Panc1 (cell line): ENCODE measurements around the gene ART1. TPM values are rescaled to one million over a fixed set of nuclear protein-coding genes. Genes with fewer than 3 reads are reported as not detected.

ENCODE experiments used
- ATAC-seq: fragments of 200-7000 bp; cut with Tn5 transposase; 2 replicates; pipeline ENCODE4 v1.9.1; 2020; ENCODE audit warnings: mild to moderate bottlenecking, moderate library complexity
- BruUV-seq: library from RNA; stranded (reverse); fragments of 400-500 nt; replicated peaks from 2 replicates; lab custom pipeline; 2021; lab: Mats Ljungman, UMichigan
- CTCF ChIA-PET: fragments of 300-600 bp; sonication (Branson Sonifier 250); formaldehyde crosslinking; loops from one replicate; lab custom pipeline; 2022; ENCODE audit warnings: antibody characterized with exemption; lab: Charles Lee
- POLR2A ChIA-PET: fragments of 300-600 bp; sonication (Branson Sonifier 250); formaldehyde crosslinking; loops from one replicate; lab custom pipeline; 2022; ENCODE audit warnings: antibody characterized with exemption; lab: Charles Lee
- DNase-seq: peaks from one replicate; pipeline ENCODE4 v3.0.0-alpha.2; 2010; ENCODE audit warnings: low read depth, low spot score
- H3K27ac ChIP-seq: 2 replicates; pipeline ENCODE4 v1.5.1; 2011; ENCODE audit warnings: mild to moderate bottlenecking, low read length, inconsistent platforms
- H3K27me3 ChIP-seq: fragments of 200-500 bp; sonication (Bioruptor generic); 2 replicates; pipeline ENCODE4 v1.6.0; 2014; ENCODE audit warnings: low read length, inconsistent platforms; ENCODE audit not compliant: control insufficient read depth, insufficient read depth
- H3K36me3 ChIP-seq: fragments of 200-500 bp; sonication (Bioruptor generic); 2 replicates; pipeline ENCODE4 v1.5.1; 2014; ENCODE audit warnings: inconsistent platforms, mild to moderate bottlenecking, low read length, moderate library complexity; ENCODE audit not compliant: control insufficient read depth, insufficient read depth
- H3K4me1 ChIP-seq: 2 replicates; pipeline ENCODE4 v1.5.1; 2011; ENCODE audit warnings: inconsistent platforms, mild to moderate bottlenecking, low read length, moderate library complexity; ENCODE audit not compliant: control insufficient read depth, insufficient read depth
- H3K4me3 ChIP-seq, 2 experiments: 2 replicates each; pipeline ENCODE4 v1.5.1; 2011 to 2012; ENCODE audit warnings: low read depth in 2 of 2, low read length in 2 of 2, mild to moderate bottlenecking in 2 of 2, inconsistent platforms in 1 of 2, moderate library complexity in 1 of 2
- H3K9me3 ChIP-seq: fragments of 200-500 bp; sonication (Bioruptor generic); 2 replicates; pipeline ENCODE4 v1.5.1; 2014; ENCODE audit warnings: low read depth, mild to moderate bottlenecking, inconsistent platforms, low read length, moderate library complexity; ENCODE audit not compliant: control insufficient read depth, insufficient read depth
- POLR2AphosphoS5 ChIP-seq: IDR thresholded peaks from 2 replicates; pipeline ENCODE4 v1.6.1; 2012; ENCODE audit warnings: mild to moderate bottlenecking, low read depth, low read length, moderate library complexity
- SIN3A ChIP-seq: IDR thresholded peaks from 2 replicates; pipeline ENCODE4 v1.6.1; 2012; ENCODE audit warnings: low read depth, mild to moderate bottlenecking, low read length, moderate library complexity, borderline replicate concordance; ENCODE audit not compliant: insufficient read depth
- TCF7L2 ChIP-seq: IDR thresholded peaks from 2 replicates; pipeline ENCODE4 v1.6.1; 2011; ENCODE audit warnings: mild to moderate bottlenecking, low read depth, low read length, inconsistent platforms
- in situ Hi-C: cut with HindIII; loops from 2 replicates; pipeline ENCODE4 v1.10.0; 2016; ENCODE audit warnings: low sequenced_read_pairs, low pct_unique_long_range_greater_than_20kb
- intact Hi-C: fragments of 100-400 bp; cut with micrococcal nuclease; formaldehyde crosslinking; loops from one replicate; pipeline ENCODE4 v1.10.0; 2022; ENCODE audit not compliant: unreplicated experiment
- total RNA-seq: library from RNA; stranded (reverse); gene quantifications from one replicate; pipeline ENCODE4 v1.2.1, GENCODE V29; 2021; ENCODE audit not compliant: unreplicated experiment
- TF ChIP-seq, protein P1 (sequence below): fragments of 450-650 bp; IDR thresholded peaks from 2 replicates; pipeline ENCODE4 v1.5.1; 2017; ENCODE audit warnings: mild to moderate bottlenecking
- TF ChIP-seq, protein P2 (sequence below), 2 experiments: IDR thresholded peaks; 2 replicates each; pipeline ENCODE4 v1.6.1; 2011 to 2012; ENCODE audit warnings: low read depth in 2 of 2, control low read depth in 1 of 2, low read length in 1 of 2, mild to moderate bottlenecking in 1 of 2, moderate library complexity in 1 of 2; ENCODE audit not compliant: insufficient read depth in 1 of 2

ART1 gene
- total RNA-seq, 1 experiment from 2014 or later, result not detected

DNA sequence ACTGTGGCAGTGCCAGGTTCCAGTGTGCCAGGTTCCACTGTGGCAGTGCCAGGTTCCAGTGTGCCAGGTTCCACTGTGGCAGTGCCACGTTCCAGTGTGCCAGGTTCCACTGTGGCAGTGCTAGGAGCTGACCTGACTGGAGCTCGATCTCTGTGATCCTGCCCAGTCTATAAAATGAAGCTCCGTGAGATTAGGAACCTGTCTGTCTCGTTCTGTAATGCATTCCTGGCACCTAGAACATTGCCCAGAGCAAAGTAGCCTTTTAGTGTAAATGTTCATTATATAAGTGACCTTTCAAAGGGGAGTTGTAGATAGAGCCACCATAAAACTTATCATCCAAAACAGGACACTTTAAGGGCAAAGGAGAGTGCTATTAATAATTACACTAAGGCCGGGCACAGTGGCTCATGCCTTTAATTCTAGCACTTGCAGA, 39.1 kb upstream of the ART1 start:
- ATAC-seq (no peak), DNase-seq (no peak)
- no peaks in the 10 kb centered on the region for H3K9me3 ChIP-seq
- H3K27ac ChIP-seq, result no peak overlapping the region
- ChIA-PET POLR2A (interaction anchor here (0.6 kb wide), 1 partner anchor 172 kb away, joined by 3 read pairs; no protein-coding TSS in a partner anchor), CTCF (no interaction called here)
- H3K36me3 ChIP-seq, result no peaks in the 10 kb centered on the region
- in situ Hi-C loops (no loop called here), intact Hi-C loops (no loop called here)
- no peak overlapping the region for H3K4me3 ChIP-seq
- no TSS peak for BruUV-seq
- TF ChIP-seq, protein P1, sequence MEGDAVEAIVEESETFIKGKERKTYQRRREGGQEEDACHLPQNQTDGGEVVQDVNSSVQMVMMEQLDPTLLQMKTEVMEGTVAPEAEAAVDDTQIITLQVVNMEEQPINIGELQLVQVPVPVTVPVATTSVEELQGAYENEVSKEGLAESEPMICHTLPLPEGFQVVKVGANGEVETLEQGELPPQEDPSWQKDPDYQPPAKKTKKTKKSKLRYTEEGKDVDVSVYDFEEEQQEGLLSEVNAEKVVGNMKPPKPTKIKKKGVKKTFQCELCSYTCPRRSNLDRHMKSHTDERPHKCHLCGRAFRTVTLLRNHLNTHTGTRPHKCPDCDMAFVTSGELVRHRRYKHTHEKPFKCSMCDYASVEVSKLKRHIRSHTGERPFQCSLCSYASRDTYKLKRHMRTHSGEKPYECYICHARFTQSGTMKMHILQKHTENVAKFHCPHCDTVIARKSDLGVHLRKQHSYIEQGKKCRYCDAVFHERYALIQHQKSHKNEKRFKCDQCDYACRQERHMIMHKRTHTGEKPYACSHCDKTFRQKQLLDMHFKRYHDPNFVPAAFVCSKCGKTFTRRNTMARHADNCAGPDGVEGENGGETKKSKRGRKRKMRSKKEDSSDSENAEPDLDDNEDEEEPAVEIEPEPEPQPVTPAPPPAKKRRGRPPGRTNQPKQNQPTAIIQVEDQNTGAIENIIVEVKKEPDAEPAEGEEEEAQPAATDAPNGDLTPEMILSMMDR, result no peak
- H3K27me3 ChIP-seq, result no peaks in the 10 kb centered on the region
- H3K4me1 ChIP-seq, result no peaks in the 10 kb centered on the region

DNA sequence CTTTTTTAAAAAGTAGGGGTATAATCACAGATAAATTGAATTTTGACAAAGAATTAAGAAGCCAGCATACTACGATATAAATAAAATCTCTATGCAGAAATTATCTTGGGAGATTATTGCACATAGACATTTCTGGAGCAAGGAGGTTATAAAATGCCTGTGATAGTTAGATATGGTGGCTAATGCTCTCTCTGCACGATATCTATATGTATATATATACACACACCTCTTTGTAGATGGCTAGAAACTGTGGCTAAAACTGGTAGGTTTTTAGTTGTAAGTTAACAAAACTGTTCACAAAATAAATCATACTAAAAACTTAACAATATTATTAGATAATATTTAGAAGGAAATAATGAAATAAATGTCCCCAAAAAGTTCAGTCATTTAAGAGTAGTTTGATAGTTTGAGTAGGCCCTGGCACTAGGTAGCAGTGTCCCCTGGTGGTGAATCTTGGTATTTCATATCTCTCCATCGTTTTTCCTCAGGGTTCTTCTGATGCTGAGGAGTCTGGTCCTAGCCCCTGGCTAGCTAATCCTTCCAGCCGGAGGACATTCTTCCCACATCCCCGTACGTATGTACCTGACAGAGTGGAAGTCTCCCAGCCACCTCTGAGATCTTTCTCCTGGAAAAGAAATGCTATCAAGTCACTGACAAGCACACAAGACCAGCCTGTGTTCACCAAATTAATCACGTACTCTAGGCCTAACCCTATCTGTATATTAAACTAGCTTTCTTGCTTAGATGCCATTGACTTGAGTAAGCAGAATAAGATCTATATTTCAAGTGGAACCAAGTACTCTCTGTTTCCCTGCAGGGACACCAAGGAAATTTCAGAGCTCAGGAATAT, 35.3 kb upstream of the ART1 start:
- H3K27me3 ChIP-seq, result 0 out of 2 replicates have a peak, but pooled peaks cover 2% of the 10 kb centered on the region
- peak; percentile 83 for ATAC-seq
- H3K4me1 ChIP-seq, result no peaks in the 10 kb centered on the region
- in situ Hi-C loops, result no loop called here
- H3K4me3 ChIP-seq, result no peak overlapping the region
- no peak overlapping the region for H3K27ac ChIP-seq
- H3K9me3 ChIP-seq, result peaks cover 5% of the 10 kb centered on the region; the same call in 1 of the 2 replicates
- POLR2A ChIA-PET, result no interaction called here
- no peaks in the 10 kb centered on the region for H3K36me3 ChIP-seq
- DNase-seq, result peak; percentile 72
- intact Hi-C loops, result loop anchor here (2.0 kb wide), 1 partner anchor 155 kb away; no protein-coding TSS in a partner anchor
- BruUV-seq, result no TSS peak
- CTCF ChIA-PET, result interaction anchor here (0.6 to 1.0 kb wide), 2 partner anchors 174 to 242 kb away, joined by 3 read pairs; no protein-coding TSS in a partner anchor
- TF ChIP-seq POLR2AphosphoS5, result no peak
- no peak for TF ChIP-seq SIN3A
- TF ChIP-seq, protein P1, result peak; percentile 100

DNA sequence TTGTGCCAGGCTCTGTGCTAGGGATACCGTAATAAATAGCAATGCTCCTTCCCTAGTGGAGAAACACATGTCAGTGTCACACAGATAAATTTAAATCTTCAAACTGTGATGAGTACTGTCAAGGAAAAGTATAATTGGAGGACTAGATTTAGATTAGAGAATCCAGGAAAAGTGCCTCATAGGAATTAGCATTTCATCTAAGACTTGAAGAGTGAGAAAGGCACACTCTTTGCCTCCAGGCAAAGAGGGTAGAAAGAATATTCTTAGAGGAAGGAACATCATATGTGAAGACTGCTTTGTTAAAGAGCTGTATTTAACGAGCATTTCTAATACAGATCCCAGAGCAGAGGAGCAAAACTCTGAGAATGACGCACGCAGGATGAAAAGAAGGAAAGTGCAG, 34.1 kb upstream of the ART1 start:
- Histone ChIP-seq H3K36me3 (no peaks in the 10 kb centered on the region), H3K4me3 (no peak overlapping the region), H3K9me3 (peaks cover 5% of the 10 kb centered on the region; the same call in 1 of the 2 replicates), H3K4me1 (no peaks in the 10 kb centered on the region), H3K27ac (no peak overlapping the region), H3K27me3 (0 out of 2 replicates have a peak, but pooled peaks cover 2% of the 10 kb centered on the region)
- ChIA-PET CTCF (no interaction called here), POLR2A (no interaction called here)
- DNase-seq (no peak), ATAC-seq (no peak)
- TF ChIP-seq, protein P2, sequence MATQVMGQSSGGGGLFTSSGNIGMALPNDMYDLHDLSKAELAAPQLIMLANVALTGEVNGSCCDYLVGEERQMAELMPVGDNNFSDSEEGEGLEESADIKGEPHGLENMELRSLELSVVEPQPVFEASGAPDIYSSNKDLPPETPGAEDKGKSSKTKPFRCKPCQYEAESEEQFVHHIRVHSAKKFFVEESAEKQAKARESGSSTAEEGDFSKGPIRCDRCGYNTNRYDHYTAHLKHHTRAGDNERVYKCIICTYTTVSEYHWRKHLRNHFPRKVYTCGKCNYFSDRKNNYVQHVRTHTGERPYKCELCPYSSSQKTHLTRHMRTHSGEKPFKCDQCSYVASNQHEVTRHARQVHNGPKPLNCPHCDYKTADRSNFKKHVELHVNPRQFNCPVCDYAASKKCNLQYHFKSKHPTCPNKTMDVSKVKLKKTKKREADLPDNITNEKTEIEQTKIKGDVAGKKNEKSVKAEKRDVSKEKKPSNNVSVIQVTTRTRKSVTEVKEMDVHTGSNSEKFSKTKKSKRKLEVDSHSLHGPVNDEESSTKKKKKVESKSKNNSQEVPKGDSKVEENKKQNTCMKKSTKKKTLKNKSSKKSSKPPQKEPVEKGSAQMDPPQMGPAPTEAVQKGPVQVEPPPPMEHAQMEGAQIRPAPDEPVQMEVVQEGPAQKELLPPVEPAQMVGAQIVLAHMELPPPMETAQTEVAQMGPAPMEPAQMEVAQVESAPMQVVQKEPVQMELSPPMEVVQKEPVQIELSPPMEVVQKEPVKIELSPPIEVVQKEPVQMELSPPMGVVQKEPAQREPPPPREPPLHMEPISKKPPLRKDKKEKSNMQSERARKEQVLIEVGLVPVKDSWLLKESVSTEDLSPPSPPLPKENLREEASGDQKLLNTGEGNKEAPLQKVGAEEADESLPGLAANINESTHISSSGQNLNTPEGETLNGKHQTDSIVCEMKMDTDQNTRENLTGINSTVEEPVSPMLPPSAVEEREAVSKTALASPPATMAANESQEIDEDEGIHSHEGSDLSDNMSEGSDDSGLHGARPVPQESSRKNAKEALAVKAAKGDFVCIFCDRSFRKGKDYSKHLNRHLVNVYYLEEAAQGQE (IDR thresholded peaks at IDR 0.05; ENCODE audit: insufficient read depth in 1 of 2, low read depth in 2 of 2, low read length in 1 of 2), result no peak
- TF ChIP-seq, protein P1, result no peak
- TF ChIP-seq SIN3A (no peak), TCF7L2 (no peak), POLR2AphosphoS5 (no peak)
- in situ Hi-C loops (no loop called here), intact Hi-C loops (no loop called here)
- BruUV-seq, result no TSS peak
